ENCODE measurements around the gene CCDC78. TPM values are rescaled to one million over a fixed set of nuclear protein-coding genes. Genes with fewer than 3 reads are reported as not detected.

The CCDC78 gene
- total RNA-seq, 2 donors from 2014 or later = 0.43 to 0.56 TPM

DNA sequence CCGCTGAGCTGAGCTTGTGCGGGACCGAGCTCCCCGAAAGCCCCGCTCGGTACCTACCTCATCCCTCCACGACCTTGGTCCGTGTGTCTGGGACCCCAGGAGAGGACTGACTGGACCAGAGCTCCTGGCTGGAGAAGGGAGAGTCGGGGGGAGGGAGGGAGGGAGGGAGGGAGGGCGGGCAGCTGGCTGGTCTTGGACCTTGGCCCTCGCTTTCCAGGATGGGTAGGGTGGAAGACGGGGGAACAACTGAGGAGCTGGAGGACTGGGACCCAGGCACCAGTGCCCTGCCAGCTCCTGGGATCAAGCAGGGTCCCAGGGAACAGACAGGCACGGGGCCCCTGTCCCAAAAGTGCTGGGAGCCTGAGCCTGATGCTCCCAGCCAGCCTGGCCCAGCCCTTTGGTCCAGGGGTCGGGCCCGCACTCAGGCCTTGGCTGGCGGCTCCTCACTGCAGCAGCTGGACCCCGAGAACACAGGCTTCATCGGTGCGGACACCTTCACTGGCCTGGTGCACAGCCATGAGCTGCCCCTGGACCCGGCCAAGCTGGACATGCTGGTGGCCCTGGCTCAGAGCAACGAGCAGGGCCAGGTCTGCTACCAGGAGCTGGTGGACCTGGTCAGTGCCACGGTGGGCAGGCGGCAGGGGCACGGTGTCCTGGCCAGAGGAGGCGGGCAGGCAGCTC is 50.2 kb downstream of the CCDC78 start:
- H3K4me3 ChIP-seq = peak overlapping the region; percentile 32 to 50
- H3K36me3 ChIP-seq = peaks cover 27% of the 10 kb centered on the region
- no peak for DNase-seq (ENCODE audit: low spot score)
- no peaks in the 10 kb centered on the region for H3K9me3 ChIP-seq
- H3K4me1 ChIP-seq = peaks cover 0 to 35% of the 10 kb centered on the region in 2 donors
- TF ChIP-seq, protein P1, sequence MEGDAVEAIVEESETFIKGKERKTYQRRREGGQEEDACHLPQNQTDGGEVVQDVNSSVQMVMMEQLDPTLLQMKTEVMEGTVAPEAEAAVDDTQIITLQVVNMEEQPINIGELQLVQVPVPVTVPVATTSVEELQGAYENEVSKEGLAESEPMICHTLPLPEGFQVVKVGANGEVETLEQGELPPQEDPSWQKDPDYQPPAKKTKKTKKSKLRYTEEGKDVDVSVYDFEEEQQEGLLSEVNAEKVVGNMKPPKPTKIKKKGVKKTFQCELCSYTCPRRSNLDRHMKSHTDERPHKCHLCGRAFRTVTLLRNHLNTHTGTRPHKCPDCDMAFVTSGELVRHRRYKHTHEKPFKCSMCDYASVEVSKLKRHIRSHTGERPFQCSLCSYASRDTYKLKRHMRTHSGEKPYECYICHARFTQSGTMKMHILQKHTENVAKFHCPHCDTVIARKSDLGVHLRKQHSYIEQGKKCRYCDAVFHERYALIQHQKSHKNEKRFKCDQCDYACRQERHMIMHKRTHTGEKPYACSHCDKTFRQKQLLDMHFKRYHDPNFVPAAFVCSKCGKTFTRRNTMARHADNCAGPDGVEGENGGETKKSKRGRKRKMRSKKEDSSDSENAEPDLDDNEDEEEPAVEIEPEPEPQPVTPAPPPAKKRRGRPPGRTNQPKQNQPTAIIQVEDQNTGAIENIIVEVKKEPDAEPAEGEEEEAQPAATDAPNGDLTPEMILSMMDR (IDR thresholded peaks at IDR 0.05) = no peak
- peak overlapping the region in 1 of 2 donors; percentile 53 for H3K27ac ChIP-seq
- no peaks in the 10 kb centered on the region for H3K27me3 ChIP-seq

DNA sequence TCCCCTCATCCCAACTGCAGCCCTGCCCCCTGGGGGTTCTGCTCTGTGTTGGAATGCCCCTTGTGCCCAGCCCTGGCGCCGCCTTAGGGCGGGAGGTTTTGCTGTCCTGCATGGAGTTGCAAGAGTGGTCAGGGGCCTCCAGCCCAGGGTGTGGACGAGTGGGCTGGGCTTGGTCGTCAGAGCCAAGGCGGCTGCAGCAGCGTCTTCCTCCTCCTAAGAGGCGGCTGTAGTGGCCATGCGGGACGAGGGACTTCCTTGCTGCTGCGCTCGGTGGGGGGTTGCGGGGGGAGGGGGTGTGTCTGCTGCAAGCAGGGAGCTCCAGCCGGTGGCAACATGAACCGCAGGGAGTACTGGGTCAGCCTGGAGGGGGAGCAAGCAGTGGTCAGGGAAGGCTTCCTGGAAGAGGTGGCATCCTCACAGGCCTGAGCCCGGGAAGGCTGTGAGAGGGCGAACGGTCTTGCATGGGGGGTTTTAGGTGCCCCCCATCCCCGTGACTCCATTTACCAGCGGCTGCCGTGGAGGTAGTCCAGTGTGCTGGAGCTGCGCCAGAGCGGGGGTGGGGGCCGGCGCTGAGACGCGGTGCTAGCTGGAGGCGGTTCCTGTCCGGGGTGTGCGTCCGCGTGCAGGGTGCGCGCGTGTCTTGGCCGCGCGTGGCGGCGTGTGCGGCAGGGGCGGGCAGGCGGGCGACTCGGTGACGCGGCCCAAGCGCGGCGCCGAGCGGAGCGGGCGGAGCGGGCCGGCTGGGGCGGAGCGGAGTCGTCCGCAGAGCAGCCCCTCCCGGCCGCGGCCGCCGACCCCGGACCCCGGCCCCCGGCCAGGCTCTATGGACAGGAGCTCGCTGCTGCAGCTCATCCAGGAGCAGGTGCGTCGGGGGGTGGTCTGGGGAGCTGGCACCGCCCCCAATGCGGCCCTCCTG is 51.0 kb downstream of the CCDC78 start, which contains the start of gene RHBDL1:
Gene RHBDL1, plus strand, starts transcription at position 704 of the 916 bp plus-strand sequence. Its CDS starts 120 bp downstream, at position 824.
- Histone ChIP-seq H3K9me3 (no peaks in the 10 kb centered on the region), H3K4me1 (peaks cover 0 to 31% of the 10 kb centered on the region in 2 donors), H3K27ac (peak within 1 kb of the TSS; percentile 23 to 53), H3K36me3 (peaks cover 35% of the 10 kb centered on the region), H3K4me3 (peak within 1 kb of the TSS; percentile 32 to 50), H3K27me3 (no peaks in the 10 kb centered on the region)
- TF ChIP-seq, protein P1 (IDR thresholded peaks at IDR 0.05) = no peak
- DNase-seq (ENCODE audit: low spot score) = no peak

DNA sequence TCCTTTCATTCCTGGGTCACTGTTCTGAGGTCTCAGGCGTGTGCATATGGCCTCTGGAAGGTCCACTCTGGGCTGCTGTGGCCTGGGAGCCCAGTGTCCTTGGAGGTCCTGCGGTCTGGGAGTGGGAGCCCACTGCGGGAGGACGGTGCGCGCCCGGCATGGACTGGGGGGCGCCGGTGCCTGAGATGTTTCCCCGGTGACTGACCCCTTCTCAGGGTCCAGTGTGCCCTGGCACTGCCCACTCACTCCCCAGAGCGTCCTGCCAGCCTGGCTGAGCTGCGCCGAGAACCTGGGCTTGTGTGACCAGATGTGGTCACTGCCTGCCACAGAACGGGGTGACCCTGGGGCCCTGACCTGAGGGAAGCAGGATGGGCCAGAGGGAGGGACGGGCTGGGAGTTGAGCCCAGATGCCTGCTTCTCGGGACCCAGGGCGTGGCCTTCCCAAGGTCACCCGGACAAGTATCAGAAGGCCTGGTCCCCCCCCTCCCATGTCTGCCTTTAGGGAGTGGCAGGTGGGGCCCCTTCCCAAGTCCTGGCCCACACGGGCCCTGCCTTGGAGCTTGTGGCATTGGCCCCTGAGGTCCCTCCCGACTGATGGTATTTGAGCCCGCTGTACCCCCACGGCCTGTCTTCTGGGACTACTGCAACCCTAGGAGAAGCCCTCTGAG is 51.9 kb downstream of the CCDC78 start:
- TF ChIP-seq, protein P1 (IDR thresholded peaks at IDR 0.05) = no peak
- DNase-seq (ENCODE audit: low spot score) = no peak
- no peaks in the 10 kb centered on the region for H3K9me3 ChIP-seq
- peak overlapping the region; percentile 23 to 47 for H3K27ac ChIP-seq
- H3K36me3 ChIP-seq = peaks cover 44% of the 10 kb centered on the region
- H3K4me3 ChIP-seq = no peak overlapping the region
- H3K4me1 ChIP-seq = peaks cover 0 to 31% of the 10 kb centered on the region in 2 donors
- no peaks in the 10 kb centered on the region for H3K27me3 ChIP-seq

DNA sequence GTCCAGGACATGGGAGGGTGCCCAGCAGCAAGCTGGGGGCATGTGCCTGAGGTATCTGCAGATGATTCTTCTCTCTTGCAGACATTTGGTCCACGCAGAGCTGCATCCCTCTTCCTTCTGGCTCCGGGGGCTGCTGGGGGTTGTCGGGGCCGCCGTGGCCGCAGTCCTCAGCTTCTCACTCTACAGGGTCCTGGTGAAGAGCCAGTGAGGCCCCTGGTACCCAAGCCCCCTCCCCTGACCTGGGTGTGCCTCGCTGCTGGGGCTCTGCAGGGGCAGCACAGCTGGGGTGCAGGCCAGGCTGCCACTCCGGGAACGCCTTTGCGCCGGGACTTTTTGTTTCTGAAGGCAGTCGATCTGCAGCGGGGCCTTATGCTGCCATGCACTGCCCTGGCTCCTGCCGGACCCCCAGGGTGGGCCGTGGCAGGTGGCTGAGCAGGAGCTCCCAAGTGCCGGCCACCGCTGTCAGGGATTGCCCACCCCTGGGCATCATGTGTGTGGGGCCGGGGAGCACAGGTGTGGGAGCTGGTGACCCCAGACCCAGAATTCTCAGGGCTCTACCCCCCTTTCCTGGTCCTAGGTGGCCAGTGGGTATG is 52.7 kb downstream of the CCDC78 start:
- TF ChIP-seq, protein P1 (IDR thresholded peaks at IDR 0.05) = no peak
- H3K4me1 ChIP-seq = peaks cover 0 to 35% of the 10 kb centered on the region in 2 donors
- no peaks in the 10 kb centered on the region for H3K27me3 ChIP-seq
- no peak for DNase-seq (ENCODE audit: low spot score)
- no peak overlapping the region for H3K27ac ChIP-seq
- H3K4me3 ChIP-seq = no peak overlapping the region
- H3K36me3 ChIP-seq = peaks cover 44% of the 10 kb centered on the region
- H3K9me3 ChIP-seq = no peaks in the 10 kb centered on the region

DNA sequence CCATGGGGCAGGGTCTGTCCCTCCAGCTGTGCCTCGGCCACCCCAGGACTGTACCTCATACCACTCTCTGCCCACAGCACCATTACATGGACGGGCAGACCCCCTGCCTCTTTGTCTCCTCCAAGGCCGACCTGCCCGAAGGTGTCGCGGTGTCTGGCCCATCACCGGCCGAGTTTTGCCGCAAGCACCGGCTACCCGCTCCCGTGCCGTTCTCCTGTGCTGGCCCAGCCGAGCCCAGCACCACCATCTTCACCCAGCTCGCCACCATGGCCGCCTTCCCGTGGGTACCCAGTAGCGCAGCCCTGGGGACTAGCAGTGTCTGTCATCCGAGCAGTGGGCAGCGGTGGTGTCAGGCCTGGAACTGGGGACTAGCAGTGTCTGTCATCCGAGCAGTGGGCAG is 53.4 kb downstream of the CCDC78 start:
- Histone ChIP-seq H3K36me3 (peaks cover 44% of the 10 kb centered on the region), H3K27ac (no peak overlapping the region), H3K4me1 (peaks cover 0 to 39% of the 10 kb centered on the region in 2 donors), H3K9me3 (no peaks in the 10 kb centered on the region), H3K27me3 (no peaks in the 10 kb centered on the region), H3K4me3 (no peak overlapping the region)
- no peak for DNase-seq (ENCODE audit: low spot score)
- TF ChIP-seq, protein P1 (IDR thresholded peaks at IDR 0.05) = no peak
